Measurements from ENCODE around the gene ORC3.

GRCh38 chr6:87699576-87699975 lies 109.6 kb downstream of the ORC3 start:
- TF ChIP-seq CTCF (IDR thresholded peaks at IDR 0.05) (no peak), POLR2A (IDR thresholded peaks at IDR 0.05) (no peak)

Data from uterus (tissue), 2 donors.